ENCODE results near the gene LDB2. TPM values are rescaled to one million over a fixed set of nuclear protein-coding genes. Genes with fewer than 3 reads are reported as not detected.

The LDB2 gene
- total RNA-seq, 4 donors from 2014 or later, result 48.8 to 298 (median 152) TPM

DNA sequence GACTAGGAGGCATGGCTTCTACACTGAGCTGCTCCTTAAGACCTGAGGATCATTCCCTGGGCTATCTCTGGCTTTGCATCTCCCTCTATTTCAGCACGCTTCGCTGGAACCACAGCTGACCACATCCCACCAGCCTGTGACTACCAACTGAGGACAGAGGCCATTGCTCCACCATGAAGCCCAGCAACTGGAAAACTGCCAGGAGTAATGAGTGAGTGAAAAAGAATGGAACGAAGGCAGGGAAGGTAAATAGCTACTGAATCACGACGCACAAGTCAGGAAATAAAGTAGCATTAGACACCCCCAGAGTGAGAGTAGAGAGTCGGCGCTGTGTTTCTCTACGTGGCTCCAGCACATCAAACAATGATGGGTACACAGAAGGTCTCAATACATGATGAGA is 314.7 kb downstream of the LDB2 start:
- no peaks in the 10 kb centered on the region for H3K27me3 ChIP-seq
- no peaks in the 10 kb centered on the region for H3K36me3 ChIP-seq
- TF ChIP-seq, protein P1, sequence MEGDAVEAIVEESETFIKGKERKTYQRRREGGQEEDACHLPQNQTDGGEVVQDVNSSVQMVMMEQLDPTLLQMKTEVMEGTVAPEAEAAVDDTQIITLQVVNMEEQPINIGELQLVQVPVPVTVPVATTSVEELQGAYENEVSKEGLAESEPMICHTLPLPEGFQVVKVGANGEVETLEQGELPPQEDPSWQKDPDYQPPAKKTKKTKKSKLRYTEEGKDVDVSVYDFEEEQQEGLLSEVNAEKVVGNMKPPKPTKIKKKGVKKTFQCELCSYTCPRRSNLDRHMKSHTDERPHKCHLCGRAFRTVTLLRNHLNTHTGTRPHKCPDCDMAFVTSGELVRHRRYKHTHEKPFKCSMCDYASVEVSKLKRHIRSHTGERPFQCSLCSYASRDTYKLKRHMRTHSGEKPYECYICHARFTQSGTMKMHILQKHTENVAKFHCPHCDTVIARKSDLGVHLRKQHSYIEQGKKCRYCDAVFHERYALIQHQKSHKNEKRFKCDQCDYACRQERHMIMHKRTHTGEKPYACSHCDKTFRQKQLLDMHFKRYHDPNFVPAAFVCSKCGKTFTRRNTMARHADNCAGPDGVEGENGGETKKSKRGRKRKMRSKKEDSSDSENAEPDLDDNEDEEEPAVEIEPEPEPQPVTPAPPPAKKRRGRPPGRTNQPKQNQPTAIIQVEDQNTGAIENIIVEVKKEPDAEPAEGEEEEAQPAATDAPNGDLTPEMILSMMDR (IDR thresholded peaks at IDR 0.05), result no peak
- TF ChIP-seq POLR2A (IDR thresholded peaks at IDR 0.05), result no peak
- H3K4me1 ChIP-seq, result peaks cover 8% of the 10 kb centered on the region in 2 donors
- no peak overlapping the region for H3K27ac ChIP-seq
- H3K4me3 ChIP-seq, result no peak overlapping the region
- no peaks in the 10 kb centered on the region for H3K9me3 ChIP-seq
- no peak for DNase-seq
- intact Hi-C loops (cut with DNase I; ENCODE audit: low total_unique reads), result no loop called here

DNA sequence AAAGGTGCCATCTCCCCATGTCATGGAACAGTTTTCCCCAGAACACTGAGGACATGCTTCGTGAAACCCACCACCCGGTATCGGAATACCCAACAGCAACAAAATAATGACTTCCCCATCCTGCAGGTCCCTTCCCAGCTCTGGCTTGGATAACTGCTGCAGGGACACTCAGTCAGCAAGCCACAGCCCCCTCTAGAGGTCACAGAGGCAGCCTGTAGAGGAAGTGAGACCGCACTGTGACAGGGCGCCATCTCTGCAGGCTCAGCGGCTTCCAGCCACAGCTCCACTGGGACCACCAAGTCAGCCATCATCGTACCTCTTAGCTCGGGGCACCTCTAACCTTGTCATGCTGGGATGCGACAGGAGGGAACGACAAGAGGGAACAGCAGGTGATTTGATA is 315.9 kb downstream of the LDB2 start:
- intact Hi-C loops (cut with DNase I; ENCODE audit: low total_unique reads), result no loop called here

DNA sequence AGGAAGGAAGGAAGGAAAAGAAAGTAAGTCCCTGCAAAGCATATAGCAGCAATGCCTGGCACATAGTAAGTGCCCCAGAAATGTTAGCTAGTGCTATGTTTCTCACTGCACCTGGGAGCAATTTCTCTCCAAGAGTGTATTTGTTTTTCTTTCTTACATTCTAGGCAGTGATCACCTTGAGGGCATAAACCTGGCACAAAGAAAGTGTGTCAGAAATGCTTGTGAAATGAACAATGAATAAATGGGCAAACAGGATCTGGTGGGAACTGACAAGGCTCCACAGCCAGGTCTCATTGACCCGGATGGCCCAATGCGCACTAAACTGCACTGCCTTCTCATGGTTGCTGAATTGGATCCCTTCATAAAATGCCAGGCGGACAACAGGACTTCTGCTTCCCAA is 316.4 kb downstream of the LDB2 start:
- Histone ChIP-seq H3K4me1 (peaks cover under 1% of the 10 kb centered on the region in 2 donors), H3K27ac (no peak overlapping the region), H3K36me3 (no peaks in the 10 kb centered on the region), H3K9me3 (no peaks in the 10 kb centered on the region), H3K4me3 (no peak overlapping the region), H3K27me3 (no peaks in the 10 kb centered on the region)
- no peak for TF ChIP-seq POLR2A (IDR thresholded peaks at IDR 0.05)
- TF ChIP-seq, protein P1 (IDR thresholded peaks at IDR 0.05), result no peak
- no peak for DNase-seq
- intact Hi-C loops (cut with DNase I; ENCODE audit: low total_unique reads), result no loop called here

More for the DNA sequence above, 315.9 kb downstream of the LDB2 start:
- no peak for DNase-seq
- no peak overlapping the region for H3K27ac ChIP-seq
- TF ChIP-seq, protein P1 (IDR thresholded peaks at IDR 0.05), result no peak
- no peak for TF ChIP-seq POLR2A (IDR thresholded peaks at IDR 0.05)
- H3K9me3 ChIP-seq, result no peaks in the 10 kb centered on the region
- no peaks in the 10 kb centered on the region for H3K27me3 ChIP-seq
- peaks cover 6% of the 10 kb centered on the region in 2 donors for H3K4me1 ChIP-seq
- H3K36me3 ChIP-seq, result no peaks in the 10 kb centered on the region
- no peak overlapping the region for H3K4me3 ChIP-seq

DNA sequence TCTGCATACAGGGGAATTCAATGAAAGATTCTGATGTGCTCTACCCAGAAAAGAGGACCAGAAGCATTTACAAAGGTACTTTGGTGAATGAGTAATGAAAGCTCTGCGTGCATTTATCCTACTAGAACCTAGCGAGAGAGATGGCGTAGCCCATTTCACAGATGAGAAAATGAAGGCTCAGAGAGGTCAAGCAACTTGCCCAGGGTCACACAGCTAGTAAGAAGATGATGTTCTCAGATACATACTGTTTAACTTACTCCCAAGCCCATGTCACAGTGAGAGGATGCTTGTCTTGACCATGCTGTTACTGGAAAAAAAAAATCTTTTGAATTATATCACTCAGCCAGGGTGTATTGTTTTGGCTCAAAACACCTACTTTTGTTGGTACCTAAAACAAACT is 317.3 kb downstream of the LDB2 start:
- Histone ChIP-seq H3K27me3 (no peaks in the 10 kb centered on the region), H3K4me1 (no peaks in the 10 kb centered on the region), H3K36me3 (no peaks in the 10 kb centered on the region), H3K4me3 (no peak overlapping the region), H3K9me3 (no peaks in the 10 kb centered on the region), H3K27ac (no peak overlapping the region)
- TF ChIP-seq, protein P1 (IDR thresholded peaks at IDR 0.05), result no peak
- no peak for TF ChIP-seq POLR2A (IDR thresholded peaks at IDR 0.05)
- no peak for DNase-seq
- intact Hi-C loops (cut with DNase I; ENCODE audit: low total_unique reads), result no loop called here

DNA sequence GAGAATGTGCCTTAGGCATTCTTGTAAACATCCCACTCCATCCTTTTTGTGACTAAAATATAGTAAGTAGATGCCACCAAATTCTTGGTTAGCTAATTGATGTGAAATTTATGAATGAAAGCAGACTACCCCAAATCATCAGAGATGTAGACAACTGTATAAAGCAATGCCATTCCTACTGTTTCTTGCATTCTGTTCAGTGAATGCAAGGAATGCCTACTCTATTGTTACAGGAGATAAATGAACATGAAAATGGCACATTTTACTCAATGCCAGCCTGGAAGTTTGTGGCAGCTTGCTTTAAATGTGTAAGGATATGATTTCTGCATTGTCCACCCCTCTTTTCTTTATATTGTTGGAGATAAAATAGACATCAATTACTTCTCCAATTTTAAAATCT is 317.9 kb downstream of the LDB2 start:
- Histone ChIP-seq H3K27ac (peak overlapping the region in 1 of 2 donors; percentile 44), H3K9me3 (no peaks in the 10 kb centered on the region), H3K27me3 (no peaks in the 10 kb centered on the region), H3K4me3 (no peak overlapping the region), H3K36me3 (no peaks in the 10 kb centered on the region), H3K4me1 (no peaks in the 10 kb centered on the region)
- no peak for DNase-seq
- no peak for TF ChIP-seq POLR2A (IDR thresholded peaks at IDR 0.05)
- TF ChIP-seq, protein P1 (IDR thresholded peaks at IDR 0.05), result no peak
- intact Hi-C loops (cut with DNase I; ENCODE audit: low total_unique reads), result no loop called here

Data from uterus (tissue), 4 donors.